Activated CD8-positive, alpha-beta memory T cell treated with anti-CD3 and anti-CD28 coated beads for 1 hour (primary cell): Measurements from ENCODE around the gene TMEM30A.

Experiments used
- DNase-seq, 2 donors: peaks; one replicate each; pipeline ENCODE4 v3.0.0-alpha.2; 2020; ENCODE audit warnings: low read depth in 1 of 2; ENCODE audit errors: extremely low read depth in 1 of 2

Gene TMEM30A

DNA sequence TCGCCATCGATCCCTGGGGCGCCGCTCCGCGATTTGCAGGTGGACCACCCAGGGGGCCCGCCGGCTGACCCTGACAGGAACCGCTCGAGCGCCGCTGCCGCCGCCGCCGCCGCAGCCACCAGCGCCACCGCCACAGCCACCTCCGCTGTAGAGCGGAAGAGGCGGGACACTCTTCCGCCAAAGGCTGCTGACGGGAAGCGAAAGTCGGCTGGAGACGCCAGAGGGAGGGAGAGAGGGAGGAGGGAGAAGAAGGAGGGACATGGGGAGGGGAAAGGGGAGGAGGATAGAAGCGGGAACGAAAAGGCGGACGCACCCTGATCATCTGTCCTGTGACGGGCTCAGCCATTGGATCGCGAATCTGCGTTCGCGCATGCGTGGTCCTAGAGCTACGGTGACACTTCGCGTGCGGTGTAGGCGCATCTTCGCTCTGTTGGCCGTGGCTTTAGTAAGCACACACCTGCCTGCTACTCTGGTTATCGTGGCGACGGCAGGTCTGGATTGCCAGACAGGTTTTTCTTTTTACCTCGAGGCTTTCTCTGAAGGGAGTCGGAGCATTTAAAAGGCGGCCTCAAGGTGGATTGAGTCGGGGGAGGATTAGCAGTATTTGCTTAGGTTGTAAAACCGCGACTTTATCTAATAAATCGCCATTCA, at the start of gene TMEM30A:
Gene TMEM30A (minus strand): TSS at position 161 of the 651 bp plus-strand sequence. CDS start 154 bp downstream, at position 7.
- DNase-seq: peak; percentile 91 to 92

DNA sequence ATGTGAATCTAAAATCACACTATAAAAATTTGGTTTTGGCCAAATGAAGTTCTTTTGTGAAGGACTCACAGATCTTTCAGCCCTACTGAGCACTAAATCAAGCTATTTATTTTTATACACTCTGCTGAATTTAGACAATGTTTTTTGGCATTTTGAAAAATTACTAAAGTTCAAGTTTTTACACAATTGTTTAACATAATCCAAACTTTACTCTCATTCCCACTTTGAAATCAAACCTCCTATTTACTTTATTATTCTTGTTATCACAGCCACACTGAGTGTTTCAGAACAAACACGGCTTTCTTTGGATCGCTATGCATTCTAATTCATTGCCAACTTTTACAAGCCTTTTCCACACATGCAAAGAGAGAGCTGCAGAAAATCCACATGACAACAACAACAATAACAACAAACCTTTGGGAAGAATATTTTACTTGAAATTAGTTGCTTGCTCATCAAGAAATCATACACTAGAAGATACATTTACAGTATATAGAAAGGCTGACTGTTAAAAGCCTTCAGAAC, 49.1 kb upstream of the TMEM30A start:
- no peak for DNase-seq

GRCh38 chr6:75331151-75331550, 46.6 kb upstream of the TMEM30A start:
- no peak for DNase-seq

GRCh38 chr6:75329703-75330102, 45.1 kb upstream of the TMEM30A start:
- no peak for DNase-seq

- no peak for DNase-seq
Measured at GRCh38 chr6:75327807-75328206, 43.2 kb upstream of the TMEM30A start.

DNA sequence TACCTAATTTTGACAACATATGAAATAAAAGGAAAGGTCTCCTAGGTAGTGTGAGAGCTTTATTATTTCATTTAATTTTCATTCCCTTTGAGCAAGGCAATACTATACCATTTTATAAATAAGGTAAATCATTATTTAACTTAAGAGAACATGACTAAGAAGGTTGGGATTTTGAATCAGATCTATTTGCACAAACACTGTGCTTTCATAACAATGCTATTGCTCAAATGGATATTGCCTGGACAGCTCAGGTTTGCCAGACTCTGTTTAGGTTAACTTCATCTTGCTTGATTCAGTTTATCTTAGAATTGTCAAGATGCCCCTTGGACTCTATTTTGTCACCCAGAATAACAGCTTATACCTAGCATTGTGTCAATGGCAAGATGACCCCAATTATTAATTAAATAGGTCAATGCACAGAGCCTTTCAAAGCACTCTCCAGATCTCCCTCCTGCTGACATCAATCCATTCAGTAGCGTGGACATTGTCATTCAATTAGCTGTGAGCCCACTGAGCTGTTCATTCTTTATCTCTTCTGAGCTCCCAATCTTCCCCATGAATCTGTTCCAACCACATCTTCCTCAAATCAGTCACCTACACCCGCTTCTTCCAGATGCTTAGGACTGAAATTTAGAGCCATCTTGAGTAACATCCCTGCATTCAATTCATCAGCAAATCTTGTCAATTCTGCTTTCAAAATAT, 42.1 kb upstream of the TMEM30A start:
- DNase-seq: no peak

DNA sequence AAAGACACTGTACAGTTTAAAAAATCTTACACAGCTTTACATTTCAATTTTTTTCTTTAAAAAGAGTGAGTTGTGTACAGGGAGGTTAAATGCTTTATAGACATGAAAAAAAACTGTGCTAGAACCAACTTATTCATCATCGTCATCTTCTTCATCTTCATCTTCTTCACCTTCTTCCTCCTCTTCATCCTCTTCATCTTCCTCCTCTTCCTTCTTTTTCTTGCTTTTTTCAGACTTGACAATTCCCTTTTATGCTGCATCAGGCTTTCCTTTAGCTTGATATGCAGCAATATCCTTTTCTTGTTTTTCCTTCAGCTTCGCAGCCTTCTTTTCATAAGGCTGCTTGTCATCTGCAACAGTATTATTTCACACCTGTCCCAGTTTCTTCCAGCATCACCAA, 34.3 kb upstream of the TMEM30A start:
- DNase-seq: no peak

DNA sequence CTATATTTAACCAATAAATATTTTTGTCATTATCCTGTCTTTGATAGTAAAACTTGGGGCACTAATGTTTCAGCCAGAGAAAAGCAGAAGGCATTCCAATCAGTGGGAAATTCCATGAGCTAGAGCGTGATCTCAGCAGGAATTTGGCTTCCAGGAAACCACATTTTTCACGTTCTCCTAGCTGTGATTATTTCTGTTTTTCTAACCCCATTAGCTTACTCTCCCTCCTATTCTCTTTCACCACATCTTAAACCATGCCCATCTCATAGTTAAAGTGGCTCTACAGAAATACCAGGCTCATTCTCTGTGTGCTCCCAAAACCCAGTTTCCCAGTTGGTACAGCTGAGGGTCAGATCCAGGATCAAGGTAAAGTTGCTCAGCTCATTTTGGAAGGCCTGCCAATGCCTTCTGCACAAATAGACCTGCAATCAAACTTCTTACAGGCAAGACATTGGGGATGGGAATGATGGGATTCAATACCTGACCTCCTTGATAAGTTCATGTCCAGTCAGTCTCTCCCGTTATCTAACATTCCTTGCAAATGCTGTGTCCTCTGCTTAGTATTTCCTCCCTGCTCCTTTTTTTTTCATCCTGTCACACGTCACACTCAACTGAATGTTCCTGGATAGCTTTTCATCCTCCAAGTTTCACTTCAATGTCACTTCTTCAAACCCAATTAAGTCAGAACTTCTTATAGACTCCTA, 33.1 kb upstream of the TMEM30A start:
- DNase-seq: no peak

GRCh38 chr6:75315978-75316377, 31.4 kb upstream of the TMEM30A start:
- no peak for DNase-seq

- no peak for DNase-seq
Measured at GRCh38 chr6:75308250-75308988, 23.8 kb upstream of the TMEM30A start.

GRCh38 chr6:75307364-75308004, 22.9 kb upstream of the TMEM30A start:
- no peak for DNase-seq

DNA sequence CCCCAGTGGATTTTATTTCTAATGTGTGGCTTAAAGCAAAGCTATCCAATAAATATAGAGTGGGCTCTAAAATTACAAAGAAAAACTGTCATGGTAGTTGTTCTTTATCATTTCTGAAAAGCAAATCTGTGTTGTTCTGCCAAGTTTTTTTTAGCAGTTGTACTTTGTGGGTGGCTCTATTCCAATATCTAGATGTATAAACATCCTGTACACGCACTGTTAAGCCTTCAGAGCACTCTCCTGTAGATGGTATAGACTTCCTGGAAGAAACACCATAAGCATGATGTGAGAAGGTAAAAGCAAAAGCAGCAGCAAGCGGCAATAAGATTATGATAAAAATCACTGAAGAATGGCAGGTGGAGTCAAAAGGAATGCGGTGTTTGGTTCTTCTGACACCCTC, 21.5 kb upstream of the TMEM30A start:
- DNase-seq: no peak

DNA sequence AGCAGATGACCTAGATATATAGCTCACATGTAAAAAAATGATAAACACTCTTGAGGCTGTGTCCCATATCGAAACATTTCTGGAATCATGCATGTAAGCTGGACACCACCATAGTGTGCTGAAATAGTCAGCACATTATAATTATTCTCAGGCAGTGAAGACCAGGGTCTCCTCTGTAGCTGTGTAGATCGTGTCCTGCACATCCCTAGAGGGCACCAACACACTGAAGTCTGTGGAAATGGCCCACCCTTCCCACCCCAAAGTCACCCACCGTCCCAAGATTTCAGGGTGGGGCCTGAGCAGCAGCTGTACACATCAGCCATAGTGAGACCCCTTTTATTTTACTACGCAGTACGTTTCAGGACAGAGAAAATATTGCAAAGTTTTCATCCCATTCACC, 21.0 kb upstream of the TMEM30A start:
- no peak for DNase-seq

GRCh38 chr6:75302280-75302679, 17.7 kb upstream of the TMEM30A start:
- DNase-seq: no peak

DNA sequence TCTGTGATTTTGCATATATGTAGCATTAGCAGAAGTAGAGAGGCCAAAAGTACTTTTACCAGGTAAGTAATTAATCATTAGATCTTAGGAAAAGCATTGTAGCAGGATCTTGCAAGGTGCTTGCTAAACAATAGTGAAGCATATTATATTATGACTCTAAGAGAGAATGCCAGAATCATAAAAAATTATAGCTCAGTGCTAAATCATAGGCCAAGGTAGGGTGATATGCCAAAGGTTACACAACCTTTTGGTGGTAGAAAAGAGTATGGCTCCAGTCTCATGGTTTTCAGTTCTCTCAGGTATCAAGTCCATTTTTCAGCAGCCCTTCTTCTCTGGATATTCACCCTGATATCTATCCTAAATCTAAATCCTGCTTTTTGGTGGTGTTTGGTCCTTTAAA, 16.9 kb upstream of the TMEM30A start:
- no peak for DNase-seq

DNA sequence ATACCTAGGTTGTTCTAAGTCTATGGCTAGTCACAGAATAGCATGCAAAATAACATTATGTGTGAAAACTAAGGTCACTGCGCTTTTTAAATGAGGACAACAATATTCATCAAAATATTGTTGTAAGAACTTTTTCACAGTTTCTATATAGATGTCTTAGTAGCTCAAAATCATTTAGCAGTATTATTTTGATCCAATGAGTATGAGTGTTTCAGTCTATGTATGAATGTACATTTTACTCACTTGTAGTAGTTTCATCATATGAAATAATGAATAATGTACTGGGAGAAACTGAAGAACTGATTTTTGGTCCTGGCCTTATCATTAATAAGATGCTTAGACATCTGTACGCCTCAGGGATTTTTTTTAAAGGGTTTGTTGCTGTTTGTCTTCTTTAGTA, 16.5 kb upstream of the TMEM30A start:
- DNase-seq: no peak

DNA sequence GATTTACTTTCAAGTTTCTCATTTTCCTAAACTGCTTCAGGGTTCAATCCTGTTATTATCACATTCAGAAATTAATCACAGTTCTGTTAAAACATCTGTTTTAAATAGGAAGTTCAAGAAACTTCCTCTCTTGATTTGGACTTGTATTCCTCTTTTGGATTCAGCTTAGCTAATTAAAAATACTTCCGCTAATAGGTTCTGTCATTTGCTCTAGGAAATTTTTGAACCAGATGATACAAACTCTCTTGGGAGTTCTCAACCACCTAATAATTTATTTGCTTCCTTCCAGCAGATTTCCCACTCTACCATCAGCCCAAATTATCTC, 15.9 kb upstream of the TMEM30A start:
- DNase-seq: no peak

DNA sequence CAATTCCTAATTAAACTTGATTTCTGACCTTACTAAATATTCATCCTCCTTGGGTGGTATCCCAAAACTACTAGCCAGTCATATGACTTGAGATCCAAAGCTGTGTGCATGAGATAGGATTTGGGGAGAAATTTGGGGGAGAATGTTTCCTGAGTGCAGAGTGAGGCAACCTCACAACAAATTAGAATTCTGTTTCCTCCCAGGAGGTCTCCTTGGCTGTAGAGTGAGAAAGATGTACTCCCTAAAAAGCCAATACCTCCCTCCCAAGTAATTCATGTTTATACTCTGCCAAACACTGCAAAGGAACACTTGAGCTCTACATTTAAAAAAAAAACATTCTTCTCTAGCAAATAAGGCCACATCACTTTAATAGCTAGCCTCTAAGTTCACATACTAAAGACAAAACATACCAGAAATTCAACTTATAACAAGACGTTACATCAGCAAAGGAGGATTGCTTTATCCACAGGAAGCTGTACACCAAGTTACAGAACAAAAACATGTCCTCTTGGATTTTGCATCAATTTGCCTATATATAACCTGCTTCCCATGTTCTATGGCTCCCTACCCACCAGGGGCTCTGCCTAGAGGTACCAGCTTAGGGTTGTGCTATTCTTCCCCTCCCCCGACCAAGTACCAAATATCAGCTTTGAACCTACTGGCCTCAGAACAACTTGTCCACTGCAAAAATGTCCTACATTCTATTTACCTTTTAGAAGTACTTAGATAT, 15.4 kb upstream of the TMEM30A start:
- no peak for DNase-seq

- DNase-seq: no peak
Measured at GRCh38 chr6:75296811-75297779, 12.5 kb upstream of the TMEM30A start.
